ENCODE data around the gene RBM19.

RBM19 gene

DNA sequence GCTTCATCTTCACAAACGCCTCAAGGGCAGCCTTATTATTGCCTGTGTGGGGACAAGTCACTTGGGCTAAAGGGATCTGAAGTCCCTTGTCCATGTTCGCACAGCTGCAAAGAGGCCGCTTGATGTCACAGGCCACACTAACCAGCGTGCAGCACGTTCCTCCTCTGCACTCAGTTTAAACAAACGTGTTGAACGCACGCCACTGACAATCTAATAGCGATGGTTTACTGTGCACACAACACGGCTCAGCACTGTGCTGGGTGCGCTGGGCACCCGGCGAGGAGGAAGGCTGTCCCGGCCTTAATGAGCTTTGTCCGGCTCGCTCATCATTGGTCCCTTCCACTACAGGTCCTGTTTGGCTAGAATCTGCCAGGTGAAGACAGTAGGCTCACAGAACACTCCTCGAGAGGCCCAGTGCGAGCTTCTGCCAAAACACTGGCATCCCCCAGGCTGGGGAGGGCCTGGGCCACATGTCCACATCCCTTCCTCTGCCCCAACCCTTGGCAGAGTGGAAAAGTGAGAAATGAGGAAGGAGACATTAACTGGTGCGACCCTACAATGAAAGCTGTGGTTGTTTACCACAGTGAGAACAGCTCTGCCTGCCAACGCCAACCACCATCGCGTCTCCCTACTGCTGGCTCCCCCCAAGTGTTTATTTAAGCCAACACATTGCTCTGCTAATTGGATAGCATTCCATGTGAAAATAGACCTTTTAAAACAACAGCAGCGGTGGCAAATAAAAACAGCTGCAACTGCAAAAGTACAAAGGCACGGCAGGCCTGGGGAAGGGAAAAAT lies 113.2 kb downstream of the RBM19 start:
- no peak for TF ChIP-seq CTCF (IDR thresholded peaks at IDR 0.05; ENCODE audit: low read depth, low read length)
- H3K4me3 ChIP-seq (ENCODE audit: low read depth, low read length), result no peak overlapping the region

DNA sequence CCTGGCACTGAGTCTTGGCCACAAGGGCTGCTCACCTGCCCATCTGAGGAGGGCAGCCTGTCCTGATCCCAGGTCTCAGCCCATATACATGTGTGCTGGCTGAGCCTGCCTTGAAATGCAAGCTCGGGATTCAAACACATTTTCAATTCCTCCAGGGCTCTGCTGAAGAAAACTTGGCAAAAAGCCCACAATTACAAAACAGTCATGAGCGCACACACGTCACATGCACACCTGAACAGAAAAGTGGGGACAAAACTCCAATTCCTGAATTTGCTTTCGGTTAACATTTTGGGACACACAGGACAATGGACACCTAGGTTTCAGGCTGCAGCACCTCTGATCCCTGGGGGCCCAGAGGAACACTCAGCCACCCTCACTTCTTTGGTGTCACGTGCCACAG lies 113.9 kb downstream of the RBM19 start:
- TF ChIP-seq CTCF (IDR thresholded peaks at IDR 0.05; ENCODE audit: low read depth, low read length), result no peak
- H3K4me3 ChIP-seq (ENCODE audit: low read depth, low read length), result no peak overlapping the region

DNA sequence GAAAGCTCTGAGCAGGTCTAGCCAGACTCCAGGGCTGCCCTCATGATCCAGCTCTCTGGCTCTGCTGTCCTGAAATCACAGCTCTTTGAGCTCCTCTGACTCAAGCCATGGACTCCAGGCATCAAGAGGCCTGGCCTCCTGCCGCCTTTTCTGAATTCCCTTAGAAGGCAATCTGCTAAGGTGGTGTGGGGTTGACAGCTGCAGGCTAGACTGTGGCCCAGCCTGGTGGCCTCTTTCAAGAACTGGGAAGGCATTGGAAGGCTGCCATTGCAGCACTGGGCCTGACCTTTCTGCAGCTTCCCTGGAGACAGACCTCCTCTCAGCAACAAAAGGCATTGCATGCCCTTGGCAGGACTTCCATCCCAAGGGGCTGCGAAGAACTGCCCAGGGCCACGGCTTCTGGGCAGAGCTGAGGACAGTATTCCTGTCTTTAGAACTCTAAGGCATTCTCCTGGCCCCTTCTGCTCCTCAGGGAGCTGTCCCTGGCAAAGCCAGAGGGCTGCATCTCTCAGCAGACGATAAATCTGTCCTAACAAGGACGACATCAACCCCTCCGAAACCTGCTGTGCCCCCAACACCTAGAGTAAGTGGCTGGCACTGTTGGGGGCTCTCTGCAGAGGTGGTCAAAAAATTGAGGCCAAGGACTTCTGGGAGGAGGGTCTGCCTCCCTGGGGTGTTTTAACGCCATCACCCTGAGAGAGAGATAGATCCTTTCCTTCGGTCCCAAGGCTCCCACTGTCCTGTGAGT lies 115.6 kb downstream of the RBM19 start:
- H3K4me3 ChIP-seq (ENCODE audit: low read depth, low read length), result no peak overlapping the region
- no peak for TF ChIP-seq CTCF (IDR thresholded peaks at IDR 0.05; ENCODE audit: low read depth, low read length)

- TF ChIP-seq CTCF (IDR thresholded peaks at IDR 0.05; ENCODE audit: low read depth, low read length), result no peak
- H3K4me3 ChIP-seq (ENCODE audit: low read depth, low read length), result no peak overlapping the region
These were observed 118.3 kb downstream of the RBM19 start for GRCh38 chr12:113847856-113848255.

- no peak overlapping the region for H3K4me3 ChIP-seq (ENCODE audit: low read depth, low read length)
- no peak for TF ChIP-seq CTCF (IDR thresholded peaks at IDR 0.05; ENCODE audit: low read depth, low read length)
These were observed 119.0 kb downstream of the RBM19 start for GRCh38 chr12:113846883-113847755.

DNA sequence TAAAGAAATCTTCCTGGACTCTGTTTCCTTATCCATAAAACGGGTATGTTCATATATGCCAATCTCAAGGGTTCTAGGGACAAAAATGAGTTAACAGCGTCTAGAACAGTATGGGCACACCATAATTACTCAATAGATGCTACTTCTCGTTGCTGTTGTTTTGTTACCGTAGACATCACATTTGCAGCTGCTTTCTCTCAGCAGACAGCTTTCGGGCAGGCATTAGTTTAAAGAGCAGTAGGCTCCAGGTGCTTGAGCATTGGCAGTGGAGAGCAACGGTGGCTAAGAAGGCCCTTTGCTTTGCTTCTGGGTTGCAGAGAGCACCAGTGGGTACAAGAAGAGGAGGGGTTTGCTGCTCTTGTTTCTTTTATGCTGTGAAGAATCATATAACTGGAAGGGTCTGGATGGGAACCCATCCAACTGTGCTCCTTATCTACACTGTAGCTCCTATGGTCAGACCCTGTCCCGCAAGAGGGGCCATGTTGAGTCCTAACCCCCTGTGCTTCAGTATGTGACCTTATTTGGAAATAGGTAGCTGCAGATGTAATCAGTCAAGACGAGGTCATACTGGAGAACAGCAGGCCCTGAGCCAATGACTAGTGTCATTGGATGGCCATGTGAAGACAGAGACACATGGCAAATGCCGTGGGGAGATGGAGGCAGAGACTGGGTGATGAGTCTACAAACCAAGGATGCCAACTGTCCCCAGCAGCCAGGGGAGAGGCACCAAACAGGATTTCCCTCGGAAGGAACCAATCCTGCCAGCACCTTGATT lies 120.0 kb downstream of the RBM19 start:
- no peak overlapping the region for H3K4me3 ChIP-seq (ENCODE audit: low read depth, low read length)
- no peak for TF ChIP-seq CTCF (IDR thresholded peaks at IDR 0.05; ENCODE audit: low read depth, low read length)
